Esophagus muscularis mucosa (tissue), 4 donors: ENCODE measurements around the gene PSMB11. TPM values are rescaled to one million over a fixed set of nuclear protein-coding genes. Genes with fewer than 3 reads are reported as not detected.

Source experiments
- DNase-seq: peaks from one replicate; pipeline ENCODE4 v3.0.0-alpha.2; 2017; ENCODE audit errors: extremely low spot score
- H3K27ac ChIP-seq, 4 donors: fragments of 200-600 bp; sonication (generic); replicated peaks in 1 of 4; 1 replicate in 3 of 4; 2 replicates in 1 of 4; pipeline ENCODE4 v1.5.1; 2016 to 2019; ENCODE audit warnings: mild to moderate bottlenecking in 1 of 4
- H3K27me3 ChIP-seq, 4 donors: fragments of 200-600 bp; sonication (generic); one replicate each; pipeline versions ENCODE4 v1.5.1 to v1.6.0; 2016 to 2019
- H3K36me3 ChIP-seq, 4 donors: fragments of 200-600 bp; sonication (generic); one replicate each; pipeline ENCODE4 v1.5.1; 2016 to 2019
- H3K4me1 ChIP-seq, 4 donors: fragments of 200-600 bp; sonication (generic); one replicate each; pipeline ENCODE4 v1.5.1; 2016 to 2019
- H3K4me3 ChIP-seq, 4 donors: fragments of 200-600 bp; sonication (generic); 1 replicate in 2 of 4; 2 replicates in 2 of 4; pipeline ENCODE4 v1.5.1; 2016 to 2019; ENCODE audit warnings: mild to moderate bottlenecking in 4 of 4, moderate library complexity in 1 of 4
- H3K9me3 ChIP-seq, 4 donors: fragments of 200-600 bp; sonication (generic); 1 replicate in 3 of 4; 2 replicates in 1 of 4; pipeline ENCODE4 v1.5.1; 2016 to 2019
- CTCF ChIP-seq, 3 experiments: fragments of 200-600 bp in 2 of 3; fragments of 450-650 bp in 1 of 3; sonication (generic) in 2 of 3; IDR thresholded peaks; one replicate each; pipeline ENCODE4 v1.5.1; 2017 to 2019; ENCODE audit warnings: antibody characterized with exemption in 3 of 3, mild to moderate bottlenecking in 2 of 3, moderate library complexity in 1 of 3
- EP300 ChIP-seq: sonication (generic); formaldehyde crosslinking; IDR thresholded peaks from one replicate; pipeline ENCODE4 v1.6.1; 2017; ENCODE audit warnings: antibody characterized with exemption
- POLR2A ChIP-seq: fragments of 450-650 bp; IDR thresholded peaks from one replicate; pipeline ENCODE4 v1.6.1; 2017; ENCODE audit warnings: antibody characterized with exemption, moderate library complexity, mild to moderate bottlenecking, low read depth
- POLR2AphosphoS5 ChIP-seq, 2 donors: sonication (generic); formaldehyde crosslinking; IDR thresholded peaks; one replicate each; pipeline ENCODE4 v1.6.1; 2017; ENCODE audit warnings: antibody characterized with exemption in 2 of 2
- WGBS: methylation state at CpG from one replicate; pipeline ENCODE4 v1.1.5; 2018; 5-methylcytosine and 5-hydroxymethylcytosine counted together
- intact Hi-C: fragments of 100-400 bp; cut with DNase I; formaldehyde crosslinking; loops from one replicate; pipeline ENCODE4 v1.15.1; 2023
- total RNA-seq, 4 donors: library from RNA; depleted of rRNA; stranded (reverse); fragments of >200 nt; gene quantifications; one replicate each; pipeline versions ENCODE4 v1.1.0 to v1.2.1, GENCODE V29; 2016

PSMB11 gene
- total RNA-seq, 4 donors from 2014 or later = not detected

DNA sequence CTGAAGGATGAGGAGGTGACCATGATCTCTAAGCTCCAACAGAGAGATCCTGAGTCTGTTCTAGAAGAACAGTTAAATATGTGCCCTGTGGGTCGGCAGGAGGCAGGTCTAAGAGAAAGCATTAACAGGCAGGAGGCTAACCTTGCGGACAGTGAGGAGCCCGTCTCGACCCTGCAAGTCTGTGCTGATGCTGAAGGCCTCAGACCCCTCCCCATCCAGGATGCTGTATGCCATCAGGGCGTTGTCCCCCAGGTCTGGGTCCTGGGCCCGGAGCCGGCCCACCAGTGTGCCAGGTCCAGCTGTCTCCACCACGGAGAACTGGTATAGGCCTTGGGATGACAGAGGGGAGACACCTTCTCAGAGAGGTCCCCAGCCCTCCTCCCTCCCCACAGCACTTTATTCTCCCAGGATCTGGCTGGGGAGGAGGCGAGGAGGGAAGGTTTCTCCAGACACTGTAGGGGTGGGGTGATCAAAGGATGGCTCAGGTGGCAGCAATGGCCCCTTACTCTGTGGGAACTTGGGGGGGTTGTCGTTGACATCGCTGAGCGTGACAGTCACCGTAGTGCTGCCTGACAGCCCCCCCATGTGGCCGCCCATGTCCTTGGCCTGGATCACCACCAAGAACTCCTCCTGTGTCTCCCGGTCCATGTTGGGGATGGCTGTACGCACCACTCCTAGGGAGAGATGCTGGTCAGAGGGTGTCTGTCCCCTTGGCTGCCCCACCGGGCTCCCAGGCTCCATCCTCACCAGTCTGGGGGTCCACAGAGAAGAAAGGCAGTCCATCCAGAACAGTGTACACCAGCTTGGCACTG, 12.2 kb downstream of the PSMB11 start:
- TF ChIP-seq POLR2A (no peak), CTCF (IDR thresholded peaks at IDR 0.05) (peak in 1 of 3 experiments; percentile 11)
- no peak for DNase-seq
- Histone ChIP-seq H3K27ac (no peak overlapping the region), H3K4me3 (no peak overlapping the region), H3K36me3 (peaks cover 6 to 11% (median 8%) of the 10 kb centered on the region in 4 donors), H3K4me1 (peaks cover 11 to 31% (median 25%) of the 10 kb centered on the region in 4 donors), H3K9me3 (no peaks in the 10 kb centered on the region), H3K27me3 (no peaks in the 10 kb centered on the region)
- WGBS = 83% methylated on average over 9 of the region's 17 CpGs
- intact Hi-C loops = loop anchor here (1.0 kb wide), 1 partner anchor 65 kb away; no protein-coding TSS in a partner anchor

- WGBS = 100% methylated on average over 10 of the region's 12 CpGs
- Histone ChIP-seq H3K27me3 (no peaks in the 10 kb centered on the region), H3K36me3 (peaks cover 14 to 20% (median 17%) of the 10 kb centered on the region in 4 donors), H3K9me3 (no peaks in the 10 kb centered on the region), H3K4me3 (no peak overlapping the region), H3K27ac (no peak overlapping the region), H3K4me1 (peaks cover 11 to 31% (median 25%) of the 10 kb centered on the region in 4 donors)
- DNase-seq = no peak
- TF ChIP-seq EP300 (no peak), CTCF (IDR thresholded peaks at IDR 0.05) (no peak), POLR2A (no peak), POLR2AphosphoS5 (IDR thresholded peaks at IDR 0.05) (no peak)
- intact Hi-C loops = no loop called here
Measured at GRCh38 chr14:23055147-23055550, 13.1 kb downstream of the PSMB11 start.

DNA sequence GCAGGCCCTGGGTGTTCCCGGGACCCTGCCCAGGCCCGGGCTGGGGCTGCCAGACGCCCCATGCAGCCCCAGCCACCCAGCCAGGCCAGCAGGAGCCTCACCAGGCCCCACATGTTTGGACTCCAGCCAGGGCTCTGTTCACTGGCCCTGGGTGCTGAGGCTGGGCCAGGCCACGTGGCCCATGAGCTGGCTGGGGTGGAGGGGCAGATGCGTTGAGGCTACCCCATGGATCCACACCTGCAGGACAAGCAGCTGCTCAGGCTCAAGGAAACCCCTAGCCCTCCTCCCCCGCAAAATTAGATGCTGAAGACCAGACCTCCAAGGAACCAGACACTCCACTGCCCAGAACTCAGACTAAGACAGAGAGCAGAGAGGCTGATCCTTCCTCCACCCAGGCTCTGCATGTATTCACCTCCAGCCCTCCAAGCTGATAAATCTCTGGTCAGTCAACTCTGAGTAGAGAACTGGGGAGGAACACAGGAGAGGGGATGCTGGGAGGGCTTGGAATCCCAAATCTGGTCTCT, 13.7 kb downstream of the PSMB11 start:
- TF ChIP-seq EP300 (no peak), POLR2A (no peak), CTCF (IDR thresholded peaks at IDR 0.05) (no peak), POLR2AphosphoS5 (IDR thresholded peaks at IDR 0.05) (no peak)
- Histone ChIP-seq H3K27me3 (no peaks in the 10 kb centered on the region), H3K9me3 (no peaks in the 10 kb centered on the region), H3K4me1 (peaks cover 11 to 31% (median 25%) of the 10 kb centered on the region in 4 donors), H3K4me3 (no peak overlapping the region), H3K36me3 (peaks cover 19 to 25% (median 22%) of the 10 kb centered on the region in 4 donors), H3K27ac (peak overlapping the region in 1 of 4 donors; percentile 82)
- 100% methylated on average over 1 of the region's 6 CpGs for WGBS
- DNase-seq = no peak
- intact Hi-C loops = no loop called here

GRCh38 chr14:23056145-23056955, 14.3 kb downstream of the PSMB11 start:
- WGBS = 12% methylated on average over 17 of the region's 17 CpGs
- Histone ChIP-seq H3K4me1 (peaks cover 12 to 35% (median 27%) of the 10 kb centered on the region in 4 donors), H3K9me3 (no peaks in the 10 kb centered on the region), H3K27me3 (no peaks in the 10 kb centered on the region), H3K4me3 (peak overlapping the region; percentile 61 to 81 (median 76)), H3K36me3 (peaks cover 26 to 32% (median 29%) of the 10 kb centered on the region in 4 donors), H3K27ac (peak overlapping the region in 3 of 4 donors; percentile 8 to 82 (median 39))
- TF ChIP-seq POLR2AphosphoS5 (IDR thresholded peaks at IDR 0.05) = peak in 1 of 2 donors; percentile 28
- no peak for TF ChIP-seq POLR2A
- no peak for TF ChIP-seq EP300
- TF ChIP-seq CTCF (IDR thresholded peaks at IDR 0.05) = peak; percentile 56 to 78 (median 59)
- no peak for DNase-seq
- intact Hi-C loops = no loop called here
